NCI-H146 treated with DMSO at 0.1 percent for 48 hours (cell line): ENCODE measurements around the gene PGGHG.

Experiments used
- DNase-seq: peaks from one replicate; lab custom pipeline; 2025; ENCODE audit not compliant: unreplicated experiment; lab: John Stamatoyannopoulos, UW

Gene PGGHG

GRCh38 chr11:288478-289397 is at the start of gene PGGHG:
Gene PGGHG (plus strand): TSS chr11:289126. CDS start chr11:289817, 691 bp downstream.
- DNase-seq = no peak

- DNase-seq = no peak
Measured at GRCh38 chr11:240315-240714, 48.6 kb upstream of the PGGHG start.

- no peak for DNase-seq
Measured at GRCh38 chr11:241634-242033, 47.3 kb upstream of the PGGHG start.

GRCh38 chr11:244376-244775 is 44.5 kb upstream of the PGGHG start:
- no peak for DNase-seq

- DNase-seq = no peak
Measured at GRCh38 chr11:249062-249461, 39.9 kb upstream of the PGGHG start.

- DNase-seq = no peak
Measured at GRCh38 chr11:250274-250673, 38.7 kb upstream of the PGGHG start.

GRCh38 chr11:250740-251299 is 38.1 kb upstream of the PGGHG start:
- DNase-seq = no peak

GRCh38 chr11:251550-251949 is 37.4 kb upstream of the PGGHG start:
- no peak for DNase-seq

GRCh38 chr11:252666-253065 is 36.3 kb upstream of the PGGHG start:
- no peak for DNase-seq

GRCh38 chr11:253160-253885 is 35.6 kb upstream of the PGGHG start:
- no peak for DNase-seq

- DNase-seq = no peak
Measured at GRCh38 chr11:253886-254270, 35.0 kb upstream of the PGGHG start.

GRCh38 chr11:255176-255575 is 33.8 kb upstream of the PGGHG start:
- no peak for DNase-seq

GRCh38 chr11:255816-256215 is 33.1 kb upstream of the PGGHG start:
- no peak for DNase-seq

GRCh38 chr11:256952-257737 is 31.8 kb upstream of the PGGHG start:
- no peak for DNase-seq

GRCh38 chr11:257766-258493 is 31.0 kb upstream of the PGGHG start:
- DNase-seq = no peak

GRCh38 chr11:259413-259812 is 29.5 kb upstream of the PGGHG start:
- no peak for DNase-seq

GRCh38 chr11:261624-262023 is 27.3 kb upstream of the PGGHG start:
- no peak for DNase-seq

GRCh38 chr11:266676-267439 is 22.1 kb upstream of the PGGHG start:
- DNase-seq = no peak

- no peak for DNase-seq
Measured at GRCh38 chr11:267491-267994, 21.4 kb upstream of the PGGHG start.
